Ovary (tissue), 3 donors: ENCODE measurements around the gene PRSS27.

Experiments
- EP300 ChIP-seq: sonication (generic); formaldehyde crosslinking; IDR thresholded peaks from one replicate; pipeline ENCODE4 v1.6.1; 2017; ENCODE audit warnings: antibody characterized with exemption
- POLR2A ChIP-seq: fragments of 450-650 bp; IDR thresholded peaks from one replicate; pipeline ENCODE4 v1.6.1; 2017; ENCODE audit warnings: antibody characterized with exemption, mild to moderate bottlenecking, moderate library complexity
- TF ChIP-seq, protein P1 (sequence below), 3 donors: fragments of 450-650 bp in 2 of 3; fragments of 200-600 bp in 1 of 3; IDR thresholded peaks; one replicate each; pipeline versions ENCODE4 v1.5.1 to v1.8.0; 2016 to 2022; ENCODE audit warnings: antibody characterized with exemption in 3 of 3, mild to moderate bottlenecking in 1 of 3
- donor health status: DM: no; HTN: no; CAD: no.

GRCh38 chr16:2768403-2769089 is 48.5 kb upstream of the PRSS27 start:
- TF ChIP-seq, protein P1, sequence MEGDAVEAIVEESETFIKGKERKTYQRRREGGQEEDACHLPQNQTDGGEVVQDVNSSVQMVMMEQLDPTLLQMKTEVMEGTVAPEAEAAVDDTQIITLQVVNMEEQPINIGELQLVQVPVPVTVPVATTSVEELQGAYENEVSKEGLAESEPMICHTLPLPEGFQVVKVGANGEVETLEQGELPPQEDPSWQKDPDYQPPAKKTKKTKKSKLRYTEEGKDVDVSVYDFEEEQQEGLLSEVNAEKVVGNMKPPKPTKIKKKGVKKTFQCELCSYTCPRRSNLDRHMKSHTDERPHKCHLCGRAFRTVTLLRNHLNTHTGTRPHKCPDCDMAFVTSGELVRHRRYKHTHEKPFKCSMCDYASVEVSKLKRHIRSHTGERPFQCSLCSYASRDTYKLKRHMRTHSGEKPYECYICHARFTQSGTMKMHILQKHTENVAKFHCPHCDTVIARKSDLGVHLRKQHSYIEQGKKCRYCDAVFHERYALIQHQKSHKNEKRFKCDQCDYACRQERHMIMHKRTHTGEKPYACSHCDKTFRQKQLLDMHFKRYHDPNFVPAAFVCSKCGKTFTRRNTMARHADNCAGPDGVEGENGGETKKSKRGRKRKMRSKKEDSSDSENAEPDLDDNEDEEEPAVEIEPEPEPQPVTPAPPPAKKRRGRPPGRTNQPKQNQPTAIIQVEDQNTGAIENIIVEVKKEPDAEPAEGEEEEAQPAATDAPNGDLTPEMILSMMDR (IDR thresholded peaks at IDR 0.05) = no peak
- TF ChIP-seq EP300 (no peak), POLR2A (no peak)
